OCI-LY1 (cell line): Measurements from ENCODE around the gene ARHGAP25.

Experiments used
- H2AFZ ChIP-seq: fragments of 200-600 bp; sonication (generic), shearing (Covaris generic); 2 replicates; pipeline ENCODE4 v1.6.0; 2014; ENCODE audit warnings: antibody characterized with exemption, mild to moderate bottlenecking, low read length
- H3F3A ChIP-seq: fragments of 200-600 bp; sonication (generic), shearing (Covaris generic); 2 replicates; pipeline ENCODE4 v1.6.0; 2014; ENCODE audit warnings: mild to moderate bottlenecking, antibody characterized with exemption, low read length, moderate library complexity; ENCODE audit not compliant: insufficient read depth
- H3K27ac ChIP-seq: fragments of 200-600 bp; sonication (generic); 2 replicates; pipeline ENCODE4 v1.5.1; 2014; ENCODE audit warnings: low read length, mixed run types, mild to moderate bottlenecking, low read depth; ENCODE audit not compliant: poor library complexity, severe bottlenecking
- H3K27me3 ChIP-seq: fragments of 200-600 bp; sonication (generic); 2 replicates; pipeline ENCODE4 v1.6.0; 2014; ENCODE audit warnings: antibody characterized with exemption, mild to moderate bottlenecking, low read length, moderate library complexity; ENCODE audit not compliant: insufficient read depth
- H3K36me3 ChIP-seq: fragments of 200-600 bp; sonication (generic); 2 replicates; pipeline ENCODE4 v1.6.1; 2014; ENCODE audit warnings: mild to moderate bottlenecking, antibody characterized with exemption, low read length, moderate library complexity, mixed read lengths; ENCODE audit not compliant: insufficient read depth
- H3K4me1 ChIP-seq: fragments of 200-600 bp; sonication (generic); 2 replicates; pipeline ENCODE4 v1.5.1; 2014; ENCODE audit warnings: mild to moderate bottlenecking, low read length, moderate library complexity; ENCODE audit not compliant: insufficient read depth, severe bottlenecking
- H3K4me2 ChIP-seq: fragments of 200-600 bp; sonication (generic), shearing (Covaris generic); 2 replicates; pipeline ENCODE4 v1.6.1; 2014; ENCODE audit warnings: low read length
- H3K4me3 ChIP-seq: fragments of 200-600 bp; sonication (generic); 2 replicates; pipeline ENCODE4 v1.5.1; 2014; ENCODE audit warnings: low read length, low read depth, mild to moderate bottlenecking, mixed read lengths; ENCODE audit not compliant: poor library complexity, severe bottlenecking
- H3K79me2 ChIP-seq: fragments of 200-600 bp; shearing (Covaris generic); 2 replicates; pipeline ENCODE4 v1.6.1; 2016; ENCODE audit warnings: mixed run types, low read length, mixed read lengths; ENCODE audit not compliant: insufficient read depth
- H3K9ac ChIP-seq: fragments of 200-600 bp; sonication (generic), shearing (Covaris generic); 2 replicates; pipeline ENCODE4 v1.6.1; 2014; ENCODE audit warnings: mild to moderate bottlenecking, low read length, mixed read lengths
- H3K9me2 ChIP-seq: fragments of 200-600 bp; sonication (generic), shearing (Covaris generic); 2 replicates; pipeline ENCODE4 v1.6.1; 2014; ENCODE audit warnings: low read depth, mild to moderate bottlenecking, low read length, mixed read lengths
- H3K9me3 ChIP-seq: fragments of 200-600 bp; shearing (Covaris generic); 2 replicates; pipeline ENCODE4 v1.6.1; 2014; ENCODE audit warnings: low read length, mixed read lengths
- H4K20me1 ChIP-seq: fragments of 200-600 bp; sonication (generic), shearing (Covaris generic); 2 replicates; pipeline ENCODE4 v1.6.0; 2016; ENCODE audit warnings: mild to moderate bottlenecking, low read length; ENCODE audit not compliant: insufficient read depth
- CTCF ChIP-seq: fragments of 200-600 bp; sonication (generic), shearing (Covaris generic); IDR thresholded peaks from 2 replicates; pipeline ENCODE4 v1.5.1; 2017; ENCODE audit warnings: mild to moderate bottlenecking, antibody characterized with exemption, low read length, moderate library complexity, mixed read lengths
- EZH2 ChIP-seq: fragments of 200-600 bp; sonication (generic), shearing (Covaris generic); IDR thresholded peaks from 2 replicates; pipeline ENCODE4 v1.8.0; 2017; ENCODE audit warnings: borderline replicate concordance, mixed run types, mild to moderate bottlenecking, antibody characterized with exemption, low read length, moderate library complexity, mixed read lengths

Gene ARHGAP25

GRCh38 chr2:68771211-68771751, 36.7 kb downstream of the ARHGAP25 start:
- H4K20me1 ChIP-seq, result no peaks in the 10 kb centered on the region
- no peak overlapping the region for H2AFZ ChIP-seq
- no peaks in the 10 kb centered on the region for H3K9me3 ChIP-seq
- no peaks in the 10 kb centered on the region for H3K27me3 ChIP-seq
- H3K4me1 ChIP-seq, result peaks cover 99% of the 10 kb centered on the region
- peak overlapping the region; percentile 46 for H3K9ac ChIP-seq
- no peak overlapping the region for H3K4me3 ChIP-seq
- H3K4me2 ChIP-seq, result peak overlapping the region; percentile 57
- 0 out of 2 replicates have a peak, but pooled peaks cover 19% of the 10 kb centered on the region for H3F3A ChIP-seq
- H3K36me3 ChIP-seq, result peaks cover 8% of the 10 kb centered on the region; the same call in 1 of the 2 replicates
- TF ChIP-seq EZH2, result no peak
- TF ChIP-seq CTCF, result no peak
- peak overlapping the region; percentile 98 for H3K27ac ChIP-seq
- H3K79me2 ChIP-seq, result peaks cover 9% of the 10 kb centered on the region; the same call in 1 of the 2 replicates
- no peaks in the 10 kb centered on the region for H3K9me2 ChIP-seq

GRCh38 chr2:68772109-68772508, 37.5 kb downstream of the ARHGAP25 start:
- H3F3A ChIP-seq, result 0 out of 2 replicates have a peak, but pooled peaks cover 11% of the 10 kb centered on the region
- no peak overlapping the region for H3K4me2 ChIP-seq
- H3K9me3 ChIP-seq, result no peaks in the 10 kb centered on the region
- peaks cover 11% of the 10 kb centered on the region; the same call in 1 of the 2 replicates for H3K79me2 ChIP-seq
- H2AFZ ChIP-seq, result no peak overlapping the region
- no peaks in the 10 kb centered on the region for H4K20me1 ChIP-seq
- H3K9me2 ChIP-seq, result no peaks in the 10 kb centered on the region
- H3K27ac ChIP-seq, result peak overlapping the region; percentile 98
- no peak for TF ChIP-seq EZH2
- TF ChIP-seq CTCF, result no peak
- peaks cover 99% of the 10 kb centered on the region for H3K4me1 ChIP-seq
- peaks cover 17% of the 10 kb centered on the region; the same call in 1 of the 2 replicates for H3K36me3 ChIP-seq
- peak overlapping the region; percentile 46; the same call in 1 of the 2 replicates for H3K9ac ChIP-seq
- no peak overlapping the region for H3K4me3 ChIP-seq
- H3K27me3 ChIP-seq, result no peaks in the 10 kb centered on the region

- H3K79me2 ChIP-seq, result peaks cover 21% of the 10 kb centered on the region
- H3K9ac ChIP-seq, result peak overlapping the region; percentile 96
- peaks cover 10% of the 10 kb centered on the region; the same call in 1 of the 2 replicates for H3F3A ChIP-seq
- TF ChIP-seq CTCF (no peak), EZH2 (no peak)
- H3K4me1 ChIP-seq, result peaks cover 98% of the 10 kb centered on the region
- H3K27ac ChIP-seq, result peak overlapping the region; percentile 98
- H3K9me3 ChIP-seq, result no peaks in the 10 kb centered on the region
- no peaks in the 10 kb centered on the region for H4K20me1 ChIP-seq
- peak overlapping the region; percentile 73 for H3K4me3 ChIP-seq
- H3K27me3 ChIP-seq, result no peaks in the 10 kb centered on the region
- no peaks in the 10 kb centered on the region for H3K9me2 ChIP-seq
- peak overlapping the region; percentile 99 for H3K4me2 ChIP-seq
- H3K36me3 ChIP-seq, result peaks cover 36% of the 10 kb centered on the region; the same call in 1 of the 2 replicates
- H2AFZ ChIP-seq, result no peak overlapping the region
These were observed 40.1 kb downstream of the ARHGAP25 start for GRCh38 chr2:68774569-68775271.
